BE2C (cell line): ENCODE data around the gene CACNG1.

Experiments
- DNase-seq: peaks from one replicate; pipeline ENCODE4 v3.0.0-alpha.2; 2020
- H3K27me3 ChIP-seq: fragments of 250-450 bp; sonication (Bioruptor Pico); 2 replicates; pipeline ENCODE4 v1.5.1; 2020; ENCODE audit warnings: mild to moderate bottlenecking
- H3K36me3 ChIP-seq: fragments of 250-450 bp; sonication (Bioruptor Pico); 2 replicates; pipeline ENCODE4 v1.5.1; 2020; ENCODE audit warnings: mild to moderate bottlenecking
- H3K4me1 ChIP-seq: fragments of 250-450 bp; sonication (Bioruptor Pico); 2 replicates; pipeline ENCODE4 v1.5.1; 2020
- H3K4me3 ChIP-seq: 2 replicates; pipeline ENCODE4 v1.5.1; 2011; ENCODE audit warnings: low read depth, low read length
- H3K9me3 ChIP-seq: fragments of 250-450 bp; sonication (Bioruptor Pico); 2 replicates; pipeline ENCODE4 v1.5.1; 2020
- CTCF ChIP-seq: IDR thresholded peaks from 2 replicates; pipeline ENCODE4 v1.5.1; 2012; ENCODE audit warnings: mild to moderate bottlenecking, low read depth, low read length

CACNG1 gene

GRCh38 chr17:67021743-67022450 is 22.5 kb upstream of the CACNG1 start:
- Histone ChIP-seq H3K27me3 (no peaks in the 10 kb centered on the region), H3K9me3 (no peaks in the 10 kb centered on the region), H3K36me3 (peaks cover 10% of the 10 kb centered on the region), H3K4me1 (peaks cover 44% of the 10 kb centered on the region), H3K4me3 (no peak overlapping the region)
- no peak for DNase-seq
- no peak for TF ChIP-seq CTCF

GRCh38 chr17:67022451-67022810 is 21.9 kb upstream of the CACNG1 start:
- peaks cover 10% of the 10 kb centered on the region for H3K36me3 ChIP-seq
- peaks cover 40% of the 10 kb centered on the region for H3K4me1 ChIP-seq
- TF ChIP-seq CTCF: no peak
- no peak overlapping the region for H3K4me3 ChIP-seq
- no peaks in the 10 kb centered on the region for H3K9me3 ChIP-seq
- no peak for DNase-seq
- no peaks in the 10 kb centered on the region for H3K27me3 ChIP-seq

- no peak overlapping the region for H3K4me3 ChIP-seq
- H3K4me1 ChIP-seq: peaks cover 18% of the 10 kb centered on the region
- no peak for DNase-seq
- no peaks in the 10 kb centered on the region for H3K27me3 ChIP-seq
- TF ChIP-seq CTCF: no peak
- H3K36me3 ChIP-seq: peaks cover 10% of the 10 kb centered on the region
- no peaks in the 10 kb centered on the region for H3K9me3 ChIP-seq
Measured at GRCh38 chr17:67024736-67025135, 19.6 kb upstream of the CACNG1 start.

GRCh38 chr17:67025216-67025792 is 19.1 kb upstream of the CACNG1 start:
- no peak for TF ChIP-seq CTCF
- Histone ChIP-seq H3K27me3 (no peaks in the 10 kb centered on the region), H3K9me3 (no peaks in the 10 kb centered on the region), H3K36me3 (peaks cover 10% of the 10 kb centered on the region), H3K4me1 (peaks cover 12% of the 10 kb centered on the region), H3K4me3 (no peak overlapping the region)
- DNase-seq: no peak

GRCh38 chr17:67026341-67026740 is 18.0 kb upstream of the CACNG1 start:
- no peaks in the 10 kb centered on the region for H3K9me3 ChIP-seq
- H3K4me3 ChIP-seq: no peak overlapping the region
- H3K4me1 ChIP-seq: peaks cover 4% of the 10 kb centered on the region; the same call in 1 of the 2 replicates
- TF ChIP-seq CTCF: no peak
- no peak for DNase-seq
- peaks cover 9% of the 10 kb centered on the region for H3K36me3 ChIP-seq
- H3K27me3 ChIP-seq: no peaks in the 10 kb centered on the region

- H3K27me3 ChIP-seq: no peaks in the 10 kb centered on the region
- no peak for TF ChIP-seq CTCF
Measured at GRCh38 chr17:67027031-67027628, 17.2 kb upstream of the CACNG1 start.

More at GRCh38 chr17:67027031-67027628, 17.2 kb upstream of the CACNG1 start:
- Histone ChIP-seq H3K36me3 (peaks cover 5% of the 10 kb centered on the region), H3K4me1 (no peaks in the 10 kb centered on the region), H3K9me3 (no peaks in the 10 kb centered on the region), H3K4me3 (no peak overlapping the region)
- DNase-seq: no peak
